Measurements from ENCODE around the gene NLGN1. TPM values are rescaled to one million over a fixed set of nuclear protein-coding genes. Genes with fewer than 3 reads are reported as not detected.

The NLGN1 gene
- total and polyA plus RNA-seq, 5 donors = 0.48 to 2.2 (median 0.97) TPM

GRCh38 chr3:174247687-174248152, 850.2 kb downstream of the NLGN1 start:
- H3K9me3 ChIP-seq (ENCODE audit: control insufficient read depth, low read length) = no peaks in the 10 kb centered on the region
- H3K4me1 ChIP-seq (ENCODE audit: control insufficient read depth, insufficient read depth, low read length) = no peaks in the 10 kb centered on the region
- intact Hi-C loops (cut with DNase I) = no loop called here
- no peak overlapping the region for H3K4me3 ChIP-seq (ENCODE audit: low read length)
- 23% methylated on average over 1 of the region's 1 CpG for WGBS
- DNase-seq (no peak), ATAC-seq (no peak)
- no peak overlapping the region for H3K27ac ChIP-seq (ENCODE audit: low read length)
- no peaks in the 10 kb centered on the region for H3K27me3 ChIP-seq (ENCODE audit: control insufficient read depth, insufficient read depth)

GRCh38 chr3:174251681-174252080, 854.1 kb downstream of the NLGN1 start:
- intact Hi-C loops (cut with DNase I) = no loop called here
- no peak for ATAC-seq

GRCh38 chr3:174253196-174253823, 855.8 kb downstream of the NLGN1 start:
- Histone ChIP-seq H3K27ac (ENCODE audit: low read length) (no peak overlapping the region), H3K27me3 (ENCODE audit: control insufficient read depth, insufficient read depth) (no peaks in the 10 kb centered on the region), H3K4me1 (ENCODE audit: control insufficient read depth, insufficient read depth, low read length) (no peaks in the 10 kb centered on the region), H3K9me3 (ENCODE audit: control insufficient read depth, low read length) (no peaks in the 10 kb centered on the region), H3K4me3 (ENCODE audit: low read length) (no peak overlapping the region)
- ATAC-seq (no peak), DNase-seq (no peak)
- intact Hi-C loops (cut with DNase I) = no loop called here
- WGBS = 53% methylated on average over 3 of the region's 3 CpGs

More at GRCh38 chr3:174251681-174252080, 854.1 kb downstream of the NLGN1 start:
- DNase-seq = no peak
- Histone ChIP-seq H3K4me1 (ENCODE audit: control insufficient read depth, insufficient read depth, low read length) (no peaks in the 10 kb centered on the region), H3K9me3 (ENCODE audit: control insufficient read depth, low read length) (no peaks in the 10 kb centered on the region), H3K27ac (ENCODE audit: low read length) (no peak overlapping the region), H3K27me3 (ENCODE audit: control insufficient read depth, insufficient read depth) (no peaks in the 10 kb centered on the region), H3K4me3 (ENCODE audit: low read length) (no peak overlapping the region)
- 41% methylated on average over 1 of the region's 1 CpG for WGBS

GRCh38 chr3:174253940-174254339, 856.4 kb downstream of the NLGN1 start:
- no peak overlapping the region for H3K27ac ChIP-seq (ENCODE audit: low read length)
- no peak overlapping the region for H3K4me3 ChIP-seq (ENCODE audit: low read length)
- intact Hi-C loops (cut with DNase I) = no loop called here
- no peak for ATAC-seq
- H3K4me1 ChIP-seq (ENCODE audit: control insufficient read depth, insufficient read depth, low read length) = no peaks in the 10 kb centered on the region
- no peaks in the 10 kb centered on the region for H3K9me3 ChIP-seq (ENCODE audit: control insufficient read depth, low read length)
- WGBS = 90% methylated on average over 4 of the region's 4 CpGs
- no peak for DNase-seq
- H3K27me3 ChIP-seq (ENCODE audit: control insufficient read depth, insufficient read depth) = no peaks in the 10 kb centered on the region

GRCh38 chr3:174255454-174255853, 857.9 kb downstream of the NLGN1 start:
- intact Hi-C loops (cut with DNase I) = no loop called here
- H3K27ac ChIP-seq (ENCODE audit: low read length) = no peak overlapping the region
- no peaks in the 10 kb centered on the region for H3K9me3 ChIP-seq (ENCODE audit: control insufficient read depth, low read length)
- no peaks in the 10 kb centered on the region for H3K27me3 ChIP-seq (ENCODE audit: control insufficient read depth, insufficient read depth)
- H3K4me1 ChIP-seq (ENCODE audit: control insufficient read depth, insufficient read depth, low read length) = no peaks in the 10 kb centered on the region
- ATAC-seq (no peak), DNase-seq (no peak)
- 88% methylated on average over 6 of the region's 6 CpGs for WGBS
- no peak overlapping the region for H3K4me3 ChIP-seq (ENCODE audit: low read length)

GRCh38 chr3:174266476-174266875, 868.9 kb downstream of the NLGN1 start:
- H3K27me3 ChIP-seq (ENCODE audit: control insufficient read depth, insufficient read depth) = no peaks in the 10 kb centered on the region
- WGBS = 71% methylated on average over 2 of the region's 2 CpGs
- no peaks in the 10 kb centered on the region for H3K9me3 ChIP-seq (ENCODE audit: control insufficient read depth, low read length)
- no peak for DNase-seq
- intact Hi-C loops (cut with DNase I) = no loop called here
- H3K27ac ChIP-seq (ENCODE audit: low read length) = no peak overlapping the region
- H3K4me3 ChIP-seq (ENCODE audit: low read length) = no peak overlapping the region
- H3K4me1 ChIP-seq (ENCODE audit: control insufficient read depth, insufficient read depth, low read length) = no peaks in the 10 kb centered on the region
- no peak for ATAC-seq

- H3K4me1 ChIP-seq (ENCODE audit: control insufficient read depth, insufficient read depth, low read length) = no peaks in the 10 kb centered on the region
- DNase-seq (no peak), ATAC-seq (no peak)
- H3K4me3 ChIP-seq (ENCODE audit: low read length) = no peak overlapping the region
- no peaks in the 10 kb centered on the region for H3K27me3 ChIP-seq (ENCODE audit: control insufficient read depth, insufficient read depth)
- intact Hi-C loops (cut with DNase I) = no loop called here
- no peak overlapping the region for H3K27ac ChIP-seq (ENCODE audit: low read length)
- H3K9me3 ChIP-seq (ENCODE audit: control insufficient read depth, low read length) = no peaks in the 10 kb centered on the region
- whole genome bisulfite sequencing = 76% methylated on average over 5 of the region's 5 CpGs
These were observed 870.5 kb downstream of the NLGN1 start for GRCh38 chr3:174268061-174268460.

GRCh38 chr3:174268586-174268985, 871.0 kb downstream of the NLGN1 start:
- no peak for ATAC-seq
- no peaks in the 10 kb centered on the region for H3K9me3 ChIP-seq (ENCODE audit: control insufficient read depth, low read length)
- DNase-seq = no peak
- H3K4me3 ChIP-seq (ENCODE audit: low read length) = no peak overlapping the region
- H3K27ac ChIP-seq (ENCODE audit: low read length) = no peak overlapping the region
- WGBS = 83% methylated on average over 3 of the region's 3 CpGs
- no peaks in the 10 kb centered on the region for H3K4me1 ChIP-seq (ENCODE audit: control insufficient read depth, insufficient read depth, low read length)
- no peaks in the 10 kb centered on the region for H3K27me3 ChIP-seq (ENCODE audit: control insufficient read depth, insufficient read depth)
- intact Hi-C loops (cut with DNase I) = no loop called here

- Histone ChIP-seq H3K4me1 (ENCODE audit: control insufficient read depth, insufficient read depth, low read length) (no peaks in the 10 kb centered on the region), H3K4me3 (ENCODE audit: low read length) (no peak overlapping the region), H3K27ac (ENCODE audit: low read length) (no peak overlapping the region), H3K9me3 (ENCODE audit: control insufficient read depth, low read length) (no peaks in the 10 kb centered on the region), H3K27me3 (ENCODE audit: control insufficient read depth, insufficient read depth) (no peaks in the 10 kb centered on the region)
- 68% methylated on average over 2 of the region's 2 CpGs for WGBS
- ATAC-seq (no peak), DNase-seq (no peak)
- intact Hi-C loops (cut with DNase I) = no loop called here
These were observed 873.3 kb downstream of the NLGN1 start for GRCh38 chr3:174270841-174271240.

- no peaks in the 10 kb centered on the region for H3K9me3 ChIP-seq (ENCODE audit: control insufficient read depth, low read length)
- ATAC-seq = no peak
- intact Hi-C loops (cut with DNase I) = no loop called here
- H3K4me1 ChIP-seq (ENCODE audit: control insufficient read depth, insufficient read depth, low read length) = no peaks in the 10 kb centered on the region
- no peak overlapping the region for H3K27ac ChIP-seq (ENCODE audit: low read length)
- WGBS = 78% methylated on average over 2 of the region's 2 CpGs
- H3K4me3 ChIP-seq (ENCODE audit: low read length) = no peak overlapping the region
- no peaks in the 10 kb centered on the region for H3K27me3 ChIP-seq (ENCODE audit: control insufficient read depth, insufficient read depth)
- DNase-seq = no peak
These were observed 877.8 kb downstream of the NLGN1 start for GRCh38 chr3:174275336-174275735.

GRCh38 chr3:174276826-174277225, 879.3 kb downstream of the NLGN1 start:
- ATAC-seq = no peak
- H3K27ac ChIP-seq (ENCODE audit: low read length) = no peak overlapping the region
- intact Hi-C loops (cut with DNase I) = no loop called here
- H3K9me3 ChIP-seq (ENCODE audit: control insufficient read depth, low read length) = no peaks in the 10 kb centered on the region
- DNase-seq = no peak
- H3K4me3 ChIP-seq (ENCODE audit: low read length) = no peak overlapping the region
- no peaks in the 10 kb centered on the region for H3K27me3 ChIP-seq (ENCODE audit: control insufficient read depth, insufficient read depth)
- 84% methylated on average over 3 of the region's 3 CpGs for WGBS
- H3K4me1 ChIP-seq (ENCODE audit: control insufficient read depth, insufficient read depth, low read length) = no peaks in the 10 kb centered on the region

- Histone ChIP-seq H3K4me1 (ENCODE audit: control insufficient read depth, insufficient read depth, low read length) (no peaks in the 10 kb centered on the region), H3K27ac (ENCODE audit: low read length) (no peak overlapping the region), H3K4me3 (ENCODE audit: low read length) (no peak overlapping the region), H3K9me3 (ENCODE audit: control insufficient read depth, low read length) (no peaks in the 10 kb centered on the region), H3K27me3 (ENCODE audit: control insufficient read depth, insufficient read depth) (no peaks in the 10 kb centered on the region)
- intact Hi-C loops (cut with DNase I) = no loop called here
- no peak for DNase-seq
- WGBS = 0% methylated on average over 1 of the region's 1 CpG
- ATAC-seq = no peak
These were observed 880.5 kb downstream of the NLGN1 start for GRCh38 chr3:174278094-174278493.

Measured in right cardiac atrium (tissue), 5 donors.